IMR-90 (cell line): Measurements from ENCODE around the gene HHATL. TPM values are rescaled to one million over a fixed set of nuclear protein-coding genes. Genes with fewer than 3 reads are reported as not detected.

Experiments used
- ATAC-seq: fragments of 200-7000 bp; cut with Tn5 transposase; 2 replicates; pipeline ENCODE4 v1.9.1; 2020; ENCODE audit warnings: low read depth, mild to moderate bottlenecking, moderate library complexity
- BruUV-seq: library from RNA; stranded (reverse); fragments of 400-500 nt; replicated peaks from 2 replicates; lab custom pipeline; 2021; lab: Mats Ljungman, UMichigan
- CTCF ChIA-PET: fragments of 300-600 bp; formaldehyde crosslinking; extraction: SDS; loops from one replicate; lab custom pipeline; 2021; ENCODE audit warnings: antibody characterized with exemption; lab: Yijun Ruan, JAX
- POLR2A ChIA-PET: fragments of 300-600 bp; sonication (Branson Sonifier 250); formaldehyde crosslinking; loops from one replicate; lab custom pipeline; 2022; ENCODE audit warnings: antibody characterized with exemption; ENCODE audit not compliant: unreplicated experiment; lab: Charles Lee
- DNase-seq: peaks from one replicate; pipeline ENCODE4 v3.0.0; 2013
- H2AFZ ChIP-seq: replicated peaks from 2 replicates; pipeline ENCODE3; 2013; ENCODE audit warnings: low read length, mild to moderate bottlenecking; ENCODE audit not compliant: poor library complexity
- H2AK5ac ChIP-seq: 2 replicates; pipeline ENCODE4 v1.6.1; 2013; ENCODE audit warnings: low read depth, low read length, inconsistent platforms
- H2AK9ac ChIP-seq: replicated peaks from 2 replicates; pipeline ENCODE3; 2013; ENCODE audit warnings: mild to moderate bottlenecking, low read depth, low read length, moderate library complexity; ENCODE audit not compliant: poor library complexity
- H2BK120ac ChIP-seq: 2 replicates; pipeline ENCODE4 v1.6.1; 2013; ENCODE audit warnings: low read depth, low read length, inconsistent platforms
- H2BK15ac ChIP-seq: 3 replicates; pipeline ENCODE4 v1.6.1; 2013; ENCODE audit warnings: low read depth, low read length, inconsistent platforms
- H2BK20ac ChIP-seq: 2 replicates; pipeline ENCODE4 v1.6.1; 2013; ENCODE audit warnings: low read depth, mild to moderate bottlenecking, inconsistent platforms, low read length, moderate library complexity
- H2BK5ac ChIP-seq: 2 replicates; pipeline ENCODE4 v1.6.1; 2013; ENCODE audit warnings: mild to moderate bottlenecking, low read depth, low read length, inconsistent platforms; ENCODE audit not compliant: poor library complexity, severe bottlenecking
- H3K14ac ChIP-seq: replicated peaks from 2 replicates; pipeline ENCODE4 v1.6.1; 2013; ENCODE audit warnings: low read depth, low read length, inconsistent platforms
- H3K18ac ChIP-seq: 2 replicates; pipeline ENCODE4 v1.6.1; 2013; ENCODE audit warnings: low read depth, low read length, control low read depth
- H3K23ac ChIP-seq: 2 replicates; pipeline ENCODE4 v1.6.1; 2013; ENCODE audit warnings: low read depth, low read length, inconsistent platforms
- H3K27ac ChIP-seq: 2 replicates; pipeline ENCODE4 v1.5.1; 2013; ENCODE audit warnings: mild to moderate bottlenecking, control low read depth, low read length; ENCODE audit not compliant: insufficient read depth
- H3K27me3 ChIP-seq: 2 replicates; pipeline ENCODE4 v1.6.1; 2013; ENCODE audit warnings: low read length; ENCODE audit not compliant: control insufficient read depth, insufficient read depth
- H3K36me3 ChIP-seq: 2 replicates; pipeline ENCODE4 v1.6.1; 2013; ENCODE audit warnings: low read length, mixed read lengths; ENCODE audit not compliant: control insufficient read depth, insufficient read depth
- H3K4ac ChIP-seq: 2 replicates; pipeline ENCODE4 v1.6.1; 2013; ENCODE audit warnings: low read depth, low read length, inconsistent platforms
- H3K4me1 ChIP-seq: 2 replicates; pipeline ENCODE4 v1.6.1; 2013; ENCODE audit warnings: low read length, mixed read lengths; ENCODE audit not compliant: control insufficient read depth, insufficient read depth
- H3K4me2 ChIP-seq: 2 replicates; pipeline ENCODE4 v1.6.1; 2013; ENCODE audit warnings: low read depth, mild to moderate bottlenecking, control low read depth, low read length, moderate library complexity
- H3K4me3 ChIP-seq: 2 replicates; pipeline ENCODE4 v1.5.1; 2013; ENCODE audit warnings: low read depth, mild to moderate bottlenecking, control low read depth, low read length, moderate library complexity; ENCODE audit not compliant: insufficient read depth
- H3K56ac ChIP-seq: 2 replicates; pipeline ENCODE4 v1.6.1; 2013; ENCODE audit warnings: low read length, inconsistent platforms; ENCODE audit not compliant: insufficient read depth; ENCODE audit errors: extremely low read depth
- H3K79me1 ChIP-seq, 2 experiments: 2 replicates each; pipeline ENCODE4 v1.6.1; 2013; ENCODE audit warnings: low read length in 2 of 2, inconsistent platforms in 1 of 2, low read depth in 1 of 2
- H3K9ac ChIP-seq: 2 replicates; pipeline ENCODE4 v1.6.1; 2013; ENCODE audit warnings: low read depth, low read length, control low read depth
- H3K9me1 ChIP-seq: 2 replicates; pipeline ENCODE4 v1.6.1; 2013; ENCODE audit warnings: low read length, inconsistent platforms; ENCODE audit not compliant: insufficient read depth
- H3K9me3 ChIP-seq: 2 replicates; pipeline ENCODE4 v1.6.1; 2013; ENCODE audit warnings: low read length; ENCODE audit not compliant: control insufficient read depth, insufficient read depth
- H4K20me1 ChIP-seq: 2 replicates; pipeline ENCODE4 v1.6.1; 2013; ENCODE audit warnings: low read length, inconsistent platforms; ENCODE audit not compliant: insufficient read depth
- H4K5ac ChIP-seq: 2 replicates; pipeline ENCODE4 v1.6.1; 2013; ENCODE audit warnings: mild to moderate bottlenecking, low read depth, low read length, control low read depth
- H4K8ac ChIP-seq, 2 experiments: 2 replicates each; pipeline ENCODE4 v1.6.1; 2013; ENCODE audit warnings: low read depth in 2 of 2, low read length in 2 of 2, control low read depth in 1 of 2, inconsistent platforms in 1 of 2
- H4K91ac ChIP-seq: 2 replicates; pipeline ENCODE4 v1.6.1; 2013; ENCODE audit warnings: low read depth, low read length, inconsistent platforms; ENCODE audit not compliant: insufficient read depth
- CEBPB ChIP-seq: IDR thresholded peaks from 2 replicates; pipeline ENCODE4 v1.6.1; 2012; ENCODE audit warnings: low read depth, low read length, improper control_type of control experiment
- FOS ChIP-seq: fragments of 150-350 bp; IDR thresholded peaks from 2 replicates; pipeline ENCODE4 v1.6.1; 2016; ENCODE audit warnings: low read depth, low read length
- POLR2A ChIP-seq: IDR thresholded peaks from 2 replicates; pipeline ENCODE4 v1.6.1; 2012; ENCODE audit warnings: mild to moderate bottlenecking, low read depth, low read length
- RFX5 ChIP-seq: IDR thresholded peaks from 2 replicates; pipeline ENCODE4 v1.8.0; 2012; ENCODE audit warnings: low read depth, mild to moderate bottlenecking, low read length, moderate library complexity
- SMC3 ChIP-seq: fragments of 150-350 bp; IDR thresholded peaks from 2 replicates; pipeline ENCODE4 v1.6.1; 2016; ENCODE audit warnings: low read depth, mild to moderate bottlenecking, antibody characterized with exemption, low read length, moderate library complexity
- WGBS, 2 experiments: methylation state at CpG; one replicate each; pipeline versions ENCODE4 v1.1.5 to v1.1.7; 2013; ENCODE audit warnings: missing lambda C conversion rate in 2 of 2; ENCODE audit not compliant: insufficient read length in 1 of 2; ENCODE audit errors: extremely low coverage in 2 of 2; 5-methylcytosine and 5-hydroxymethylcytosine counted together
- dilution Hi-C: fragments of 300-500 bp; cut with HindIII; formaldehyde crosslinking; loops from one replicate; pipeline ENCODE4 v1.14.3; 2018; ENCODE audit warnings: low sequenced_read_pairs; ENCODE audit not compliant: unreplicated experiment
- in situ Hi-C: fragments of 300-500 bp; cut with MboI; formaldehyde crosslinking; loops from 3 replicates; pipeline ENCODE4 v1.14.3; 2019; ENCODE audit warnings: low sequenced_read_pairs, inconsistent platforms, mixed read lengths
- intact Hi-C: fragments of 100-400 bp; cut with micrococcal nuclease; formaldehyde crosslinking; loops from 2 replicates; pipeline ENCODE4 v1.10.0; 2022
- polyA plus RNA-seq, 3 experiments: library from polyadenylated mRNA; depleted of rRNA; stranded (reverse); fragments of >200 nt; gene quantifications; 2 replicates each; pipeline ENCODE4 v1.2.3, GENCODE V29; 2012; ENCODE audit warnings: low replicate concordance in 1 of 3
- total RNA-seq: library from RNA; depleted of rRNA; stranded (reverse); fragments of >200 nt; gene quantifications from 2 replicates; pipeline ENCODE4 v1.2.3, GENCODE V29; 2012

HHATL gene
- total and polyA plus RNA-seq, 2 of the 4 experiments (the other 2 are of a cell fraction): not detected

DNA sequence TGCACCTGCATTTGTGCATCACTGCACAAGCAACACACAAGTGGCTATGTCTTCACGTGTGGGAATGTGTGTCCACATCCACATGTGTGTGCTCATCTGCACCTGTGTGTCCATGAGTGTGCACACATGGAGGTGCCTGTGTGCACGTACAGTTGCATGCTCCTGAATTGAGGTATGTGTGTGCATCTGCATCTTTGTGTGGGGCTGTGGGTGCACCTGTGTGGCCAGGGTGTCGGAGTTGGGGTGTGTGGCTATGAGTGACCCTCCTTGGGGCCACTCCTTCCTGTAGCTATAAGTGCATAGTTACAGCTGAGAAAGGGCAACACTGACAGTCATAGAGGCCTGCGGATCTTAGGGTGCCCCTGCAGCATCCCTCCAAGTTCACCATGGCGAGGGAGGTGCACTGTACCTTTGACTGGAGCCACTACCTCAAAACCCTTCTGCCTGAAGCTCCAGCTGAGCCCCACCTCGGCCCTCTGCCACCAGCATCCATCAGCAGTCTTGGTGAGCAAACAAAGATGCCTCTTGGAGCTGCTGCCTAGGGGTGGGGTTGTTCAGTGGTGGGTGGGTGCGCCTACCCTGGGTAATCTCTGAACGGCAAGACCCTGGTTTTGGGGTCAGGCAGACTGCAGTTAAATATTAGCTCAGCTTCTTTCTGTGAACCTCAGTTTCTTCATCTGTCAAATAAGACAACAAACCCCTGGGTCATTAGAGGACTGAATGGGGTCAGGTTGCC, 5.2 kb upstream of the HHATL start:
- no peak overlapping the region for H2BK20ac ChIP-seq
- no peak overlapping the region for H4K8ac ChIP-seq
- no TSS peak for BruUV-seq
- H2BK120ac ChIP-seq: no peak overlapping the region
- dilution Hi-C loops (no loop called here), intact Hi-C loops (no loop called here), in situ Hi-C loops (no loop called here)
- no peak overlapping the region for H2AK5ac ChIP-seq
- no peaks in the 10 kb centered on the region; the same call in 1 of the 2 replicates for H3K9me1 ChIP-seq
- H3K4me1 ChIP-seq: no peaks in the 10 kb centered on the region
- no peak overlapping the region for H2BK5ac ChIP-seq
- H3K27me3 ChIP-seq: peaks cover 65% of the 10 kb centered on the region
- H3K4me2 ChIP-seq: no peak overlapping the region
- no peak overlapping the region for H4K91ac ChIP-seq
- H3K9me3 ChIP-seq: no peaks in the 10 kb centered on the region
- POLR2A ChIA-PET: no interaction called here
- CTCF ChIA-PET: no interaction called here
- H3K9ac ChIP-seq: no peak overlapping the region
- no peak overlapping the region; the same call in 1 of the 2 replicates for H3K23ac ChIP-seq
- no peak overlapping the region for H3K18ac ChIP-seq
- no peak overlapping the region for H3K27ac ChIP-seq
- peak overlapping the region; percentile 37 for H2AK9ac ChIP-seq
- no peak overlapping the region for H2BK15ac ChIP-seq
- peak overlapping the region; percentile 23 for H2AFZ ChIP-seq
- H3K4ac ChIP-seq: no peak overlapping the region
- ATAC-seq (no peak), DNase-seq (no peak)
- TF ChIP-seq POLR2A: no peak
- no peak for TF ChIP-seq FOS
- no peak for TF ChIP-seq SMC3
- no peak for TF ChIP-seq CEBPB
- TF ChIP-seq RFX5: no peak
- no peak overlapping the region for H3K14ac ChIP-seq
- H4K20me1 ChIP-seq: no peaks in the 10 kb centered on the region; the same call in 1 of the 2 replicates
- H3K4me3 ChIP-seq: no peak overlapping the region
- WGBS, 2 experiments: 100% methylated on average over 1 of the region's 8 CpGs; no CpG with 5 or more reads in 1 of the 2 experiments
- H3K56ac ChIP-seq: no peak overlapping the region
- H4K5ac ChIP-seq: no peak overlapping the region
- H3K36me3 ChIP-seq: no peaks in the 10 kb centered on the region
- no peaks in the 10 kb centered on the region for H3K79me1 ChIP-seq
